Muscle layer of colon (tissue), 2 donors: ENCODE measurements around the gene ABCA4.
"Not testable (repeated sequence)": the region's sequence is repeated elsewhere in the genome, so short reads cannot be mapped to it uniquely, and the experiment has no call there.

Experiments
- H3K27ac ChIP-seq: one replicate; pipeline ENCODE4 v1.7.0; 2013; ENCODE audit warnings: low read depth, mild to moderate bottlenecking, low read length, moderate library complexity
- H3K27me3 ChIP-seq, 2 donors: one replicate each; pipeline ENCODE4 v1.7.0; 2013; ENCODE audit warnings: low read length in 2 of 2, mild to moderate bottlenecking in 2 of 2; ENCODE audit not compliant: insufficient read depth in 2 of 2, control insufficient read depth in 1 of 2
- H3K36me3 ChIP-seq: one replicate; pipeline ENCODE4 v1.7.0; 2013; ENCODE audit warnings: mild to moderate bottlenecking, low read length; ENCODE audit not compliant: insufficient read depth
- H3K4me1 ChIP-seq: one replicate; pipeline ENCODE4 v1.7.0; 2013; ENCODE audit warnings: mild to moderate bottlenecking, low read length; ENCODE audit not compliant: insufficient read depth
- H3K4me3 ChIP-seq, 2 donors: one replicate each; pipeline ENCODE4 v1.7.0; 2013; ENCODE audit warnings: low read length in 2 of 2, low read depth in 1 of 2, mild to moderate bottlenecking in 1 of 2, moderate library complexity in 1 of 2
- H3K9ac ChIP-seq: one replicate; pipeline ENCODE4 v1.7.0; 2013; ENCODE audit warnings: low read length
- H3K9me3 ChIP-seq: one replicate; pipeline ENCODE4 v1.7.0; 2013; ENCODE audit warnings: mild to moderate bottlenecking, low read length
- donor health status: abdominal sarcoma.
- donor health status: Adenocarcinoma of cecum.

The ABCA4 gene

GRCh38 chr1:93961906-93962305 is 159.0 kb downstream of the ABCA4 start:
- Histone ChIP-seq H3K9me3 (no peaks in the 10 kb centered on the region), H3K36me3 (no peaks in the 10 kb centered on the region), H3K9ac (no peak overlapping the region), H3K27ac (no peak overlapping the region), H3K4me1 (no peaks in the 10 kb centered on the region), H3K4me3 (no peak overlapping the region), H3K27me3 (no peaks in the 10 kb centered on the region)

- Histone ChIP-seq H3K36me3 (no peaks in the 10 kb centered on the region), H3K27me3 (no peaks in the 10 kb centered on the region), H3K4me3 (no peak overlapping the region), H3K9me3 (no peaks in the 10 kb centered on the region), H3K4me1 (no peaks in the 10 kb centered on the region), H3K9ac (no peak overlapping the region), H3K27ac (no peak overlapping the region)
Measured at GRCh38 chr1:93961443-93961842, 159.5 kb downstream of the ABCA4 start.

GRCh38 chr1:93960641-93961147 is 160.3 kb downstream of the ABCA4 start:
- H3K4me3 ChIP-seq, result no peak overlapping the region
- no peaks in the 10 kb centered on the region for H3K36me3 ChIP-seq
- no peaks in the 10 kb centered on the region for H3K4me1 ChIP-seq
- no peak overlapping the region for H3K9ac ChIP-seq
- no peaks in the 10 kb centered on the region for H3K27me3 ChIP-seq
- no peaks in the 10 kb centered on the region for H3K9me3 ChIP-seq
- no peak overlapping the region for H3K27ac ChIP-seq

- Histone ChIP-seq H3K36me3 (no peaks in the 10 kb centered on the region), H3K27ac (no peak overlapping the region), H3K4me3 (no peak overlapping the region), H3K27me3 (no peaks in the 10 kb centered on the region), H3K4me1 (no peaks in the 10 kb centered on the region), H3K9ac (no peak overlapping the region), H3K9me3 (no peaks in the 10 kb centered on the region)
Measured at GRCh38 chr1:93959413-93959812, 161.5 kb downstream of the ABCA4 start.

GRCh38 chr1:93958726-93959100 is 162.2 kb downstream of the ABCA4 start:
- Histone ChIP-seq H3K27me3 (no peaks in the 10 kb centered on the region), H3K4me1 (no peaks in the 10 kb centered on the region), H3K4me3 (no peak overlapping the region), H3K27ac (no peak overlapping the region), H3K36me3 (no peaks in the 10 kb centered on the region), H3K9me3 (no peaks in the 10 kb centered on the region), H3K9ac (no peak overlapping the region)

GRCh38 chr1:93958032-93958725 is 162.8 kb downstream of the ABCA4 start:
- Histone ChIP-seq H3K27me3 (no peaks in the 10 kb centered on the region), H3K9me3 (no peaks in the 10 kb centered on the region), H3K4me3 (no peak overlapping the region), H3K4me1 (no peaks in the 10 kb centered on the region), H3K27ac (no peak overlapping the region), H3K9ac (no peak overlapping the region), H3K36me3 (no peaks in the 10 kb centered on the region)

GRCh38 chr1:93955765-93956164 is 165.2 kb downstream of the ABCA4 start:
- Histone ChIP-seq H3K27me3 (no peaks in the 10 kb centered on the region), H3K4me1 (no peaks in the 10 kb centered on the region), H3K36me3 (no peaks in the 10 kb centered on the region), H3K9me3 (no peaks in the 10 kb centered on the region), H3K4me3 (no peak overlapping the region), H3K9ac (no peak overlapping the region), H3K27ac (no peak overlapping the region)

GRCh38 chr1:93947002-93947686 is 173.8 kb downstream of the ABCA4 start:
- not testable (repeated sequence) for H3K27ac ChIP-seq, H3K9me3 ChIP-seq, H3K4me1 ChIP-seq, H3K36me3 ChIP-seq, H3K9ac ChIP-seq, H3K27me3 ChIP-seq, H3K4me3 ChIP-seq
